ENCODE results near the gene ABCA1. TPM values are rescaled to one million over a fixed set of nuclear protein-coding genes. Genes with fewer than 3 reads are reported as not detected.

ABCA1 gene
- total and polyA plus RNA-seq, 2 of the 13 experiments (the other 11 are each of a cell fraction or from before 2014, with no cell fraction given), result 26.8 to 63.8 TPM

DNA sequence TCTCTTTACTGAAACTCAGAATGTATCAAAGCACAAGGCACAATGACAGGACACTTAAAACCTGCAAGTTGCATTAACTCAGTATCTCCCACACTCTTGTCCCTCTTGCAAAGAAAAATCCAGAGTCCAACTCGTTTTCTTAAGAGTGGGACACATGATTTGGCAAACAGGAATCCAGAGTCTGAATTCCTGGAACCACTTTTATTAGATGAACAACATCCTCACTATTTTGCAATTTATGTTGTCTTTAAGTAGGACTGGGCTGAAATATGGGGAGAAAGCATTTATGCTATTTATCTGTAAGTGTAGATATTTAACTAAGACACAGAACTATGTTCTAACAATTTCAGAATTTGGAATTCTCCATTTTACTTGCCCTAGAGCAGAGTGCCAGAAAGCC, 69.1 kb downstream of the ABCA1 start:
- Histone ChIP-seq H3K4me1 (ENCODE audit: insufficient read depth, low read length) (peaks cover 77% of the 10 kb centered on the region), H3K27ac (ENCODE audit: extremely low read length, insufficient read depth, low read length) (no peak overlapping the region), H2AFZ (ENCODE audit: low read length) (no peak overlapping the region), H3K36me3 (replicated peaks in 1 of 2; ENCODE audit: control insufficient read depth in 1 of 2, insufficient read depth in 2 of 2, low read length in 2 of 2) (peaks cover 25 to 77% of the 10 kb centered on the region in 2 experiments), H4K20me1 (ENCODE audit: insufficient read depth, low read length) (peaks cover 11% of the 10 kb centered on the region), H3K4me2 (ENCODE audit: low read depth, low read length) (no peak overlapping the region), H3K4me3 (replicated peaks in 1 of 3; ENCODE audit: insufficient read depth in 1 of 3, low read depth in 2 of 3, low read length in 3 of 3) (no peak overlapping the region), H3K27me3 (ENCODE audit: control insufficient read depth in 1 of 2, insufficient read depth in 2 of 2, low read length in 2 of 2) (no peaks in the 10 kb centered on the region), H3K9me3 (ENCODE audit: low read length) (no peaks in the 10 kb centered on the region), H3K79me2 (ENCODE audit: insufficient read depth, low read length) (peaks cover 39% of the 10 kb centered on the region), H3K9ac (ENCODE audit: insufficient read depth, low read depth, low read length) (no peak overlapping the region)
- BruUV-seq (replicated peaks), result no TSS peak
- intact Hi-C loops (cut with micrococcal nuclease; ENCODE audit: unreplicated experiment) (loop anchor here (5.0 kb wide), 1 partner anchor 133 kb away; no protein-coding TSS in a partner anchor), in situ Hi-C loops (cut with HindIII; ENCODE audit: extremely low pct_ligation_motif_present, low pct_unique_long_range_greater_than_20kb) (no loop called here)
- ATAC-seq, result no peak
- 50% methylated on average over 1 of the region's 1 CpG for WGBS (ENCODE audit: low lambda C conversion rate)
- ChIA-PET POLR2A (no interaction called here), CTCF (ENCODE audit: low intra/inter-chr PET ratio, low total read pairs) (no interaction called here)
- DNase-seq (ENCODE audit: low spot score), result no peak
- FAIRE-seq, result no peak
- TF ChIP-seq, protein P1, sequence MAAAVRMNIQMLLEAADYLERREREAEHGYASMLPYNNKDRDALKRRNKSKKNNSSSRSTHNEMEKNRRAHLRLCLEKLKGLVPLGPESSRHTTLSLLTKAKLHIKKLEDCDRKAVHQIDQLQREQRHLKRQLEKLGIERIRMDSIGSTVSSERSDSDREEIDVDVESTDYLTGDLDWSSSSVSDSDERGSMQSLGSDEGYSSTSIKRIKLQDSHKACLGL (CRISPR knock-in tag; IDR thresholded peaks at IDR 0.05), result no peak
- no peak for TF ChIP-seq ZNF605 (CRISPR knock-in tag; IDR thresholded peaks at IDR 0.05)
- TF ChIP-seq, protein P2, sequence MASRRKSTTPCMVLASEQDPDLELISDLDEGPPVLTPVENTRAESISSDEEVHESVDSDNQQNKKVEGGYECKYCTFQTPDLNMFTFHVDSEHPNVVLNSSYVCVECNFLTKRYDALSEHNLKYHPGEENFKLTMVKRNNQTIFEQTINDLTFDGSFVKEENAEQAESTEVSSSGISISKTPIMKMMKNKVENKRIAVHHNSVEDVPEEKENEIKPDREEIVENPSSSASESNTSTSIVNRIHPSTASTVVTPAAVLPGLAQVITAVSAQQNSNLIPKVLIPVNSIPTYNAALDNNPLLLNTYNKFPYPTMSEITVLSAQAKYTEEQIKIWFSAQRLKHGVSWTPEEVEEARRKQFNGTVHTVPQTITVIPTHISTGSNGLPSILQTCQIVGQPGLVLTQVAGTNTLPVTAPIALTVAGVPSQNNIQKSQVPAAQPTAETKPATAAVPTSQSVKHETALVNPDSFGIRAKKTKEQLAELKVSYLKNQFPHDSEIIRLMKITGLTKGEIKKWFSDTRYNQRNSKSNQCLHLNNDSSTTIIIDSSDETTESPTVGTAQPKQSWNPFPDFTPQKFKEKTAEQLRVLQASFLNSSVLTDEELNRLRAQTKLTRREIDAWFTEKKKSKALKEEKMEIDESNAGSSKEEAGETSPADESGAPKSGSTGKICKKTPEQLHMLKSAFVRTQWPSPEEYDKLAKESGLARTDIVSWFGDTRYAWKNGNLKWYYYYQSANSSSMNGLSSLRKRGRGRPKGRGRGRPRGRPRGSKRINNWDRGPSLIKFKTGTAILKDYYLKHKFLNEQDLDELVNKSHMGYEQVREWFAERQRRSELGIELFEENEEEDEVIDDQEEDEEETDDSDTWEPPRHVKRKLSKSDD (CRISPR knock-in tag; IDR thresholded peaks at IDR 0.05; ENCODE audit: low read depth), result no peak

DNA sequence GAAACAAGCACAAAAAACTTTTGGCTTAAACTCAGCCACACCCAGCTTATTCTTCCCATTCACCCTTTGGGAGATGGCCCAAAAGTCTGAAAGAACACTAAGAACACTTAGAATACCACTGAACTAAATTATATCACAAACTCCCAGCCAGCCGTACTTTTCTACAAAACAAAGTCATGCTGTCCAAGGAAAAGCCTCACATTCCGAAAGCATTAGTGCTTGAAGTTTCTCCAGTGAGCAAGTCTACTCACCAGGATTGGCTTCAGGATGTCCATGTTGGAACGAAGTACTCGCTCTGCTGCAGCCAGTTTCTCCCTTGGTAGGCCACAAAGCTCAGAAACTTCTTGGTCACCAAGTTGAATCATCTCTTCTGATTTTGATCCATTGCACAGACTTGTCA, 69.7 kb downstream of the ABCA1 start:
- H3K36me3 ChIP-seq (replicated peaks in 1 of 2; ENCODE audit: control insufficient read depth in 1 of 2, insufficient read depth in 2 of 2, low read length in 2 of 2), result peaks cover 28 to 77% of the 10 kb centered on the region in 2 experiments
- H3K4me3 ChIP-seq (replicated peaks in 1 of 3; ENCODE audit: insufficient read depth in 1 of 3, low read depth in 2 of 3, low read length in 3 of 3), result no peak overlapping the region
- peaks cover 77% of the 10 kb centered on the region for H3K4me1 ChIP-seq (ENCODE audit: insufficient read depth, low read length)
- FAIRE-seq, result no peak
- no peaks in the 10 kb centered on the region for H3K27me3 ChIP-seq (ENCODE audit: control insufficient read depth in 1 of 2, insufficient read depth in 2 of 2, low read length in 2 of 2)
- CTCF ChIA-PET (ENCODE audit: low intra/inter-chr PET ratio, low total read pairs), result no interaction called here
- peaks cover 38% of the 10 kb centered on the region for H3K79me2 ChIP-seq (ENCODE audit: insufficient read depth, low read length)
- in situ Hi-C loops (cut with HindIII; ENCODE audit: extremely low pct_ligation_motif_present, low pct_unique_long_range_greater_than_20kb) (no loop called here), intact Hi-C loops (cut with micrococcal nuclease; ENCODE audit: unreplicated experiment) (loop anchor here (5.0 kb wide), 1 partner anchor 134 kb away; no protein-coding TSS in a partner anchor)
- no peak overlapping the region for H3K9ac ChIP-seq (ENCODE audit: insufficient read depth, low read depth, low read length)
- H3K27ac ChIP-seq (ENCODE audit: extremely low read length, insufficient read depth, low read length), result no peak overlapping the region
- no peaks in the 10 kb centered on the region for H3K9me3 ChIP-seq (ENCODE audit: low read length)
- WGBS (ENCODE audit: low lambda C conversion rate), result 98% methylated on average over 4 of the region's 4 CpGs
- no peak overlapping the region for H3K4me2 ChIP-seq (ENCODE audit: low read depth, low read length)
- TF ChIP-seq ZNF260 (CRISPR knock-in tag; IDR thresholded peaks at IDR 0.05; ENCODE audit: borderline replicate concordance, low read depth), result no peak
- no peak for TF ChIP-seq ZNF674 (CRISPR knock-in tag; IDR thresholded peaks at IDR 0.05; ENCODE audit: low read depth)
- TF ChIP-seq, protein P3, sequence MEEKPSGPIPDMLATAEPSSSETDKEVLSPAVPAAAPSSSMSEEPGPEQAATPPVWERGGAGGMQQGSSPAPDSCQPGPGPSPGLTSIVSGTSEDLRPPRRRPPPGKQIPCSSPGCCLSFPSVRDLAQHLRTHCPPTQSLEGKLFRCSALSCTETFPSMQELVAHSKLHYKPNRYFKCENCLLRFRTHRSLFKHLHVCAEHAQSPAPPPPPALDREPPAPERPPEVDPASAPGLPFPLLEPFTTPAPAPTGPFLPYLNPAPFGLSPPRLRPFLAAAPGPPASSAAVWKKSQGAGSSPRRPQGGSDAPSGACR (CRISPR knock-in tag; IDR thresholded peaks at IDR 0.05), result no peak
- no peak for TF ChIP-seq ZFP90 (CRISPR knock-in tag; IDR thresholded peaks at IDR 0.05; ENCODE audit: borderline replicate concordance)
- TF ChIP-seq RBM22 (optimal IDR thresholded peaks at IDR 0.05; ENCODE audit: low read length), result peak; percentile 87
- BruUV-seq (replicated peaks), result no TSS peak
- POLR2A ChIA-PET, result interaction anchor here (0.7 kb wide), 1 partner anchor 69 kb away, joined by 3 read pairs; no protein-coding TSS in a partner anchor
- H4K20me1 ChIP-seq (ENCODE audit: insufficient read depth, low read length), result peaks cover 11% of the 10 kb centered on the region
- H2AFZ ChIP-seq (ENCODE audit: low read length), result no peak overlapping the region
- no peak for ATAC-seq
- DNase-seq (ENCODE audit: low spot score), result no peak
